Astrocyte of the hippocampus (primary cell): Measurements from ENCODE around the gene HYOU1.
"Not testable (repeated sequence)": the region's sequence is repeated elsewhere in the genome, so short reads cannot be mapped to it uniquely, and the experiment has no call there.

Experiments
- DNase-seq: peaks from one replicate; pipeline ENCODE4 v3.0.0; 2011; ENCODE audit warnings: low read depth, low spot score

The HYOU1 gene

DNA sequence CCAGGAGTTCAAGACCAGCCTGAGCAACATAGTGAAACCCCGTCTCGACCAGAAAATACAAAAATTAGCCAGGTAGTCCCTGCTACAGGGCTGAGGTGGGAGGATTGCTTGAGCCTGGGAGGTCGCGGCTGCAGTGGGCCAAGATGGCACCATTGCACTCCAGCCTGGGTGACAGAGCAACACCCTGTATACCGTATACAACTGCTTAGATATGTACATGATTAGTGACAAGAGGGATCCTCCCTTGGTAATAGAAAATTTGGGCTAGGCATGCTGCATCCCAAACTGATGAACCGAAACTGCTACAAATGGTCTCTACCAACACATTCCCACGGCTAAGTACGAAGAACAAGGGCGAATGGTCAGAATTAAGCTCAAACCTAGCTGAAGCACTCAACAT is 14.1 kb downstream of the HYOU1 start:
- no peak for DNase-seq

- DNase-seq: no peak
These were observed 15.0 kb downstream of the HYOU1 start for GRCh38 chr11:119041821-119042514.

DNA sequence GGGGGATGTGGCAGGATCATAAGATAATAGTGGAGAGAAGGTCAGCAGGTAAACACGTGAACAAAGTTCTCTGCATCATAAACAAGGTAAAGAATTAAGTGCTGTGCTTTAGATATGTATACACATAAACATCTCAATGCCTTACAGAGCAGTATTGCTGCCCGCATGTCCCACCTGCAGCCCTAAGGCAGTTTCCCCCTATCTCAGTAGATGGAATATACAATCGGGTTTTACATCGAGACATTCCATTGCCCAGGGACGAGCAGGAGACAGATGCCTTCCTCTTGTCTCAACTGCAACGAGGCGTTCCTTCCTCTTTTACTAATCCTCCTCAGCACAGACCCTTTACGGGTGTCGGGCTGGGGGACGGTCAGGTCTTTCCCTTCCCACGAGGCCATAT is 17.5 kb downstream of the HYOU1 start:
- DNase-seq: not testable (repeated sequence)

DNA sequence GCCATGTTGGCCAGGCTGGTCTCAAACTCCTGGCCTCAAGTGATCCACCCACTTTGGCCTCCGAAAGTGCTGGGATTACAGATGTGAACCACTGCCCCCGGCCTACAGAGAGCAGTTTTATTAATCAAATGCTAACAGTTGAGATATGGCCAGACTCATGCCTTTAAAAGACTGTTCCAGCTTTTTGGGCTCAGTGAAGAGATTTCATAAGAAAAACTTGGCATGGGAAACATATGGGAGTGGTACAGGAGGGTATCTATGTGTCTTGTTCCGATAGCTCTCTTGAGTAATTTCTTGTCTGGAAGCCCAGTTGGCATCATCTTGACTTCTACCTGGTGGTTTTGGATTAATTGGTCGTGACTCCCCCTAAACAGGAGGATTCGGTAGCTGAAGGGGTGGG is 18.1 kb downstream of the HYOU1 start:
- DNase-seq: no peak

GRCh38 chr11:119034813-119035212 is 22.2 kb downstream of the HYOU1 start:
- DNase-seq: no peak

DNA sequence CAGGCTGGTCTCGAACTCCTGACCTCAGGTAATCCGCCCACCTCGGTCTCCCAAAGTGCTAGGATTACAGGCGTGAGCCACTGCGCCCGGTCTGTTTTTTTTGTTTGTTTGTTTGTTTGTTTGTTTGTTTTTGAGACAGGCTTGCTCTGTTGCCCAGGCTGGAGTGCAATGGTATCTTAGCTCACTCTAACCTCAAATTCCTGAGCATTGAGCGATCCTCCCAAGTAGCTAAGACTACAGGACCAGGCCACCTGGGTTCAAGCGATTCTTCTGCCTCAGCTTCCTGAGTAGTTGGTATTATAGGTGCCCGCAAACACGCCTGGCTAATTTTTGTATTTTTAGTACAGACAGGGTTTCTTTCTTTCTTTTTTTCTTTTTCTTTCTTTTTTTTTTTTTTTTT is 23.6 kb downstream of the HYOU1 start:
- DNase-seq: peak; percentile 33

DNA sequence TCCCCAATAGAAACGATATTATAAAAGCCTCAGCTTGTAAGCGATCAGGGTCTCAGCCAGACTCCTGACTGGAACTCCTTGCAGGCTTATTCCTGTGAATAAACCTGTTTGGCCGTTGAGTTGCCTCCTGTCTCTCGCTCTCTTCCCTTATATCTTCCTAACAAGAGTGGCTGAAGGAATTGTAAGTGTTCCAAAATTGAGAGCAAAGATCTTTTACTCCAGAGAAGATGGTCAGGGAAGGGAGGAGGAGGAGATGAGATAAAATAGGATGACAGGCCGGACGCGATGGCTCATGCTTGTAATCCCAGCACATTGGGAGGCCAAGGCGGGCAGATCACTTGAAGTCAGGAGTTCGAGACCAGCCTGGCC is 25.1 kb downstream of the HYOU1 start:
- DNase-seq: no peak

DNA sequence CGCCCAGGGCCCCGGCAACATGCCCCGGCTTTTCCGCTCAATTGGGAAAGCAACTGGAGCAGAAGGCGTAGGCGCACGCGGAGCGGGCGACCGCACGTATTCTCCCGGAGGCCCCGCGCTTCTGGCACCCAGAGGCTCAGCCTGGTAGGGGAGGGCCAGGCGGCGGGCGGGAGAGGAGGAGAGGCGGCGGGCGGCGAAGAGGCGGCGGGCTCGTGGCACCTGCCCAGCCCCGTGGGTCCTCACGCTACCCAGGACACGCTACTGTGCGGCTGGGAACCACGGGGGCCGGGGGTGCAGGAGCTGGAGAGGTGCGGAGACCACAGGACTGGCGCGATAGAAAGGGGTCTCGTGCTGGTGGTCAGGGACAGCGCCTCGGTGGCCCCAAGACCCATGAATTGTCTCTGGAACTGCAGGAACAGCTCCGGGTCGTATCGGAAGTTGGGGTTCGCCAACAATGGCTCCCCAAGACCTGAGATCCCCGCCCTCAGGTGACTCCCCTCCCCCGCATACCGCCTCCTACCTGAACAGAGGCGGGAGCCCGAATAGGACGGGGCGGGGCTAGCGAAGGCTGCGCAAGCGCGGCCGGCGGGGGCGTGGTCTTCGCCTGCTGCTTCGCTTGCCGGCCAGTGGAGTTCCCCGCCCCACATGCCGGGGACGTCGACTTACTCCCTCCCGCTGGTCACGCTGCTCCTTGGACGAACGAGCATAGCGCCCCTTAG is 26.5 kb downstream of the HYOU1 start, which contains the start of gene SLC37A4:
Gene SLC37A4 (minus strand): TSS at position 549 of the 719 bp plus-strand sequence.
- peak; percentile 98 for DNase-seq

DNA sequence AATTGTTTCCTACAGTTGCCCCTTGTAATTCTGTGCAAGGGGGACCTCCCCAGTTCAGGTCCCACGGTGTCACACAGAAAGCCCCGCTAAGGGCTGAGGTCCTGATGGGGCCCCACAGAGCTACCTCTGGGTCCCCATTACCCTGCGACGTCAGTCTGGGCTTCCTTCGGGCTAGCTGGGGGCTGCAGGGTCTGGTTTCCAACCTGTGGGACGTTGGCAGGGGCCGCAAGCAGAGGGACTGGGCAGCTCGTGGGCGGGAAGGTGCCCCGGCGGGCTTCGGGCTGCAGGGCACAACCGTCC is 27.0 kb downstream of the HYOU1 start:
- no peak for DNase-seq

DNA sequence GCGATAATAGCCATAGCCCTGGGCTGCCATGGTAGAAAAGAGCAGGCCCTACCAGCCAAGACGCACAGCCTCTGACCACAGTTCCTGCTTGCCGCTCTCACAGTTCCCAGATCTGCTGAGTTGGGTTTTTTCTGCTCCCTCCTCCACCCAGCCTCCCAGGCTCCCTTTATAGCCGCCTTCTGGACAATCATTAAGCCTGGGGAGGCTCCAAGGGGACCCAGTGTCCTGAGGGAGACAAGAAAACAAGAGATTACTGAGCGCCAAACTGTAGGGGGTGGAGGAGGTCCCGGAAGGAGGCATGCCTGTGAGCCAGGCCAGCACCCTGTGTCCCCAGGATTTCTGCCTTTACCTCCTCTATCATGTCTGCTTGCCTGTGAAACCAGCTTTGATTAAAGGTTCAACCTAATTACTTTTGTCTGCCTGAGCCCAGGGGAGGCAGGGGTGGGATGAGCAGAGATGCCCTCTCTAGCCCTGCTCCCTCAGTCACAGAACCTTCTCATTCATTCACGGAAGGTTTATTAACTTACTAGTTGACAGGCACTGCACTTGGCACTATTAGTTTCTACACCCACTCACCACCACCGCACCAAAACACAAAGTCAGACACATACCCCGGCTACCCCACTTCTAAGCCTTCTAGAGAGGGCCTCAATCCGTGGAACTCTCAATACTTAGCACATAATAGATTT is 27.5 kb downstream of the HYOU1 start:
- no peak for DNase-seq

GRCh38 chr11:119029069-119029339 is 28.0 kb downstream of the HYOU1 start:
- DNase-seq: no peak

DNA sequence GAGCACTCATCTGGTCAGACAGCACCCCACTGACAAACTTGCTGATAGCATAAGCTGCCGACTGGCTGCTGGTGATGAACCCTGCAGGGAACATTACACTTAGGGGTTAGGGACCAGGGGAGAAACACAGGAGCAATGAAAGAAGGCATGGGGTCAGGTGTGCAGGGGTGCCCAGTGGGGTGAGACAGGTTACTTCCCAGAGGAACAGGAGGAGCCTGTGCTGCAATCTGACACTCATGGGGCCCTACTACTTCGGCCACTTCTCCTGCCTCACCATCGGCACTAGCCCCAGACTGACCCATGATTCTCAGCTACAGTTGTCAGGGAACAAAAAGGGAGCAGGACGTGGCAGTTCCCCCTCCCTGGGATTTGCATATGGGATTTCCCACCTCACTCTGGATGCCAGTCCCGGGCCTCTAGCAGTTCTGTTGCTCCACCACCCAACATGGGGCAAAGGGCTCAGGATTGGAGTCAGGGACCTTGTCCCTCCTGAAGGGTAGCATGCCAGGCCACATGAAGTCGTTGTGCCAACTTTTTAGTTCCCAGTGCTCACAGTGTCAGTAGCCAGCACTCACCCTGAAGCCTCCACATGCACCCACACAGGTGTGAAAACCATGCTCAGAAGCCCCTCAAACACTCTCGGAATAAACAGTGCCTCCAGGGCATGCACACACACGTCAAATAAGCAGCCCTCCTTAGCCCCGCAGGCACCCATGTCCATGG is 28.5 kb downstream of the HYOU1 start:
- no peak for DNase-seq

- DNase-seq: no peak
These were observed 29.3 kb downstream of the HYOU1 start for GRCh38 chr11:119027561-119028345.

DNA sequence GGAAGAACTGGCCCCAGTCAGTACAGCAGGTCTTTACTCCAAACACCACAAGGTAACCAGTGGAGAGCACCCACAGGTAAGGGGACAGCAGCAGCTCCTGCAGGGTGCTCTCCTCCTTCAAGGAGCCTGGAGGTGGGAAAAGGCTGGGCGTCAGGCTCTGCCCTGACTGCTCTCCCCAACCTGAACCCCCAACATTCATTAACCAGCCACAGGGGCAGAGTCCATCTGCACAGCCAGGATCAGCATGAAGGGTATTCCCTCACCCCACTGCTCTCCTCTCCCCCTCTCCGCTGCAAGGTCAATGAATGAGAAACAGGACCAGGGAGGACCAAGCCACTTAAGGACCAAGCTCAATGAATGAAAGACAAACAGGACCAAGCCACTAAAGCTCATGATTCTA is 30.0 kb downstream of the HYOU1 start:
- no peak for DNase-seq

DNA sequence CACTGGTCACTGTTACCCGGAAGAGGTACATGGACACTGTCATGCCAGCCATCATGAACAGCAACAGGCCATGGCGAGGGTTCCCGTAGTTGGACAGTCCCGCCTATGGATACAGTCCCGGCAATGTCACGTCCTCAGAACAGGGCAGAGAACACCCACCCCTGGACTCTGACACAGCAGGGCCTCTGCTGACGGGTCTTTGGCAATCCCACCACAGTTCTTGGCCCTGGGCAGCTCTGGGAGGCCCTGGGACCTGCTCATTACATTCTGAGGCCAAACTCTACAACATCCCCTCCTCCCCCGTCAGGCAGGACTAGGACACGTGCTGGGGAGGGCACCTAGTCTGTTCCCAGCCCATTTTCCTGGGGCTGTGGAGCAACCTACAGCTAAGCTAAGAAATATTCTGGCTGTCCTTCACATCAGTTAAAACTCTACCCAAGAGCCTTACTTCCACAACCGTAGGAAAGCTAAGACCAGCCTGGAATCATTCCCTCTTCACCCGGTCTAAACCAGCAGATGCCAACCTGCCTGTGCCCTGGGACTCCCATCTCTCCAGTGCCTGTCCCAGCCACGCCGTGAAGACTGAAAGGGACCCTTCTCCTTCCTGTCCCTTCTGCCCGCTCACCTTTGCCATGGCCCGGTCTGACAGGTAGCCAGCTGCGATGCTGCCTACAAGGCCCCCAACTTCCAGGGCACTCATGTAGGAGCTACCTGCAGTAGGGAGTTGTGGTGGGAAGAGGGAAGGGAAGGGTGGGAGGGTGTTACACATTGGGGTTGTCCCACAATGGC is 30.8 kb downstream of the HYOU1 start:
- no peak for DNase-seq

DNA sequence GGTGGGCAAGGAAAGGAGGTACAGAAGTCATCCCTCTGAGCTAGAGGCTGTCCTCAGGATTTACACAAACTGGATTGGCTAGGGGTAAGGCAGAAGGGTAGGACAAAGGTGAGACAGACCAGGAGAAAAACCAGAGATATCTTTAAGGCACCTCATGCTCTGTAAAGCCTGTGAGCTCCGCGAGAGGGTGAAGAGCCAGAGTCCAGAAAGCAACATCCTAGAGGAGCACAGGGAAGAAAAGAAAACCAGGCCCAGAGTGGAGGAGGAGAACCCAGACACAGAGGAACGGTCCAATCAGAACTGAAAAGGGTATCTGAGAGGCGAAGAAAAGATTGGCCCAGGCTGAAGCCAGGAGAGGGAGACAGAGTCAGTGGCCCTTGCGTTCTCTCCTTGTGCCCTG is 31.5 kb downstream of the HYOU1 start:
- no peak for DNase-seq

DNA sequence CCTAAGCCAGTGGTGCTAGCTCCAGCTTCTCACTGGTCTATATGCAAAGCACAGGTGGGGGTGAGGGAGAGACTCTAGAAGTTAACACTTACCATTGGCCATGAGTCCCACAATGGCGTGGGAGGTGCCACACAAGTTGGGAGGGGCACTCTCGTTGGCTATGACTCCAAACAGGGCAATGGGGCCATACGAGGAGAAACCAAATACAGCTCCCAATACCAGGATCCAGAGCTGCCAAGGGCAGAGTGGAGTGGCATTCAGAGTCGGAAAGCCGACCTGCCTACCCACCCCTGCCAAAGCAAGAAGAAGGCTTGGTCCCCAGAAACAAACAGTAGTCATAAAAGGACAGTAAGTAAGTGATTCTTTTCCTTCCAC is 31.9 kb downstream of the HYOU1 start:
- DNase-seq: no peak

DNA sequence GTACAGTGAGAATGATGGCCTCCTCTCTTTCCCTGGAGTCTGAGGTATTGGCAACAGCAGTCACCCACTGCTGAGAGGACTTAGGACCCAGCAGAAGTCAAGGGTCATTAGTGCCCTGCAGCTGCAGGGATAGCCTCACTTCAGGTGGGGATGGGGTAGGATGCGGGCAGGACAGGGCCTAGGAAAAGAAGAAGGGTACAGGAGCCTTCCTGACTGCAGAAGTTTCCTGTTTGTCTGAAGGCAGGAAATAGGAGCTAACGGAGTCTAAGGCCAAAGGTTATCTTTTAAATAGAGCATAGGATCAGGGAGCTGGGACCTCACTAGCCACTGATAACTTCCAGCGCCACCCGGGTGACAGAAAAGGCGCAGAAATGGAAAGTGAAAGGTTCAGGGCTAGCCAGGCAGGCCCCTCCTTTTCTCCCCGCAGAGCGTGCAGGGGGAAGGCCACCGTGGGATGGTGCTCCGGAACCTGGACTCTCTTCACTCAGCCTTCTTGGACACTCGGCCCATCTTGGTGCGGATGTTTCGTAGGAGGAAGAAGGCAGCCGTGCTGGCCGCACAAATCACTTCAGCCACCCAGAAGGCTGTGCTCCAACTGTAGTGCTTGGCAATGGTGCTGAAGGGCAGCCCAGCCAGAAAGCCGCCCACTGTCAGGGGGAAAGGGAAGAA is 32.4 kb downstream of the HYOU1 start:
- DNase-seq: no peak

DNA sequence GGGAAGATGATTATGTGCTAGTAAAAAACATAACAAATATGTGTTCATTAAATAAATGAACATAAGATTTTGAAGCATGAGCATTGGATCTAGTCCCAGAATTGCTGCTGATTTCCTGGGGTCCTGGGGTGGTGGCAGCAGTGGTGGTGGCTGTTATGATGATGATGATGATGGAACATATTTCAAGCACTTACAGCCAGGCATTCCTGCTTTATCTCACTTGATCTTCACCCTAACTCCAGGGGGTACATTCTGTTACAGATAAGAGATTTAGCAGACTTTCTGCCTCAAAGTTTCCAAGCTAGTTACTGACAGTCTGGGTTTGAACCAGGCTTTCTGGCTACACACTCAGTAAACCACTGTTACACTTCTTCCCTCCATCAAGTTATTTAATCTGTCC is 33.3 kb downstream of the HYOU1 start:
- DNase-seq: no peak

DNA sequence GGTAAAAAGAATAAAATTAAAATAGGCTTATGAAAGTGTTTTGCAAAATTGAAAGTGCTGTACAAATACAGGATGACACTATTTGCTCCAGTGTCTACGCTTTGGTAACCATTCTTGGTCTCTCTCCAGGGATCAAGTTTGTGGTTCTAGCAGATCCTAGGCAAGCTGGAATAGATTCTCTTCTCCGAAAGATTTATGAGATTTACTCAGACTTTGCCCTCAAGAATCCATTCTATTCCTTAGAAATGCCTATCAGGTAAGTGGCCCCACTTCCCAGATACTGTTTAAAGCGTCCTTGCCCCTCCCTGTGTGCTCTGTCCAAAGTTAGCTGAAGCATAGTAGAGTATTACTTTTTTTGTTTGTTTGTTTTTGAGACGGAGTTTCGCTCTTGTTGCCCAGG is 35.4 kb downstream of the HYOU1 start:
- DNase-seq: no peak

- DNase-seq: no peak
These were observed 37.0 kb downstream of the HYOU1 start for GRCh38 chr11:119019996-119020395.
